MM.1S (cell line): Measurements from ENCODE around the gene ROR2.
"Not testable (repeated sequence)": the region's sequence is repeated elsewhere in the genome, so short reads cannot be mapped to it uniquely, and the experiment has no call there.

Experiments
- CTCF ChIP-seq: fragments of 300-600 bp; sonication (generic); IDR thresholded peaks from 2 replicates; pipeline ENCODE4 v1.5.1; 2016; ENCODE audit warnings: antibody characterized with exemption, low read length, mixed read lengths
- EZH2 ChIP-seq: fragments of 300-600 bp; sonication (generic); optimal IDR thresholded peaks from 2 replicates; pipeline ENCODE3; 2017; ENCODE audit warnings: low read depth, mild to moderate bottlenecking, antibody characterized with exemption, low read length, mixed read lengths

- not testable (repeated sequence) for TF ChIP-seq CTCF, EZH2
Measured at GRCh38 chr9:91540506-91540905, 409.5 kb downstream of the ROR2 start.
